Measurements from ENCODE around the gene CHRNG.

CHRNG gene

DNA sequence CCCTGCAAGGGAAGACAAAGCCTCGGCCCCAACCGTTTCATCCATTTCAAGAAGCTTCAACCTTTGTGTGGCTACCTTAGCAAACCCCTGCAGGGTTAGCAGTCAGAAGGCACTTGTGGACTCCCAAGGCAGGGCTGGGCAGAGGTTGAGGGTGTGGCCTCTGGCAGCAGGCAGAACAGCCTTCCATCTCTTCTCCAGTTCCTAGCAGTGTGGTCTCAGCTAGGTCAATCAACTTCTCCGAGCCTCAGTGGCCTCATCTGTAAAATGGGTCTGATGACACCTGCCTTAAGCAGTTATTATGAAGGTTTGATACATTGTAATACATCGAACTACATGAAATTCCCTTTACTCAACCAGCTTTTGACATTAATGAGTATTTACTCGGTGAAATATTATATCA lies 26.1 kb upstream of the CHRNG start:
- H3K9me3 ChIP-seq (replicated peaks in 1 of 11): no peaks in the 10 kb centered on the region
- H3K27me3 ChIP-seq: no peaks in the 10 kb centered on the region
- no peaks in the 10 kb centered on the region for H3K36me3 ChIP-seq
- no peak overlapping the region for H3K4me3 ChIP-seq
- no peak overlapping the region; a peak in 1 of 22 replicates for H3K4me2 ChIP-seq
- no peak for TF ChIP-seq Cebpa-rat (IDR thresholded peaks at IDR 0.05)
- peaks cover 11 to 32% (median 27%) of the 10 kb centered on the region in 10 experiments; a peak in 18 of 20 replicates for H3K4me1 ChIP-seq
- H3K9ac ChIP-seq: no peak overlapping the region
- no peak overlapping the region for H3K27ac ChIP-seq
- H4K20me1 ChIP-seq: peaks cover 0 to 13% (median 0%) of the 10 kb centered on the region in 11 experiments; a peak in 4 of 22 replicates

DNA sequence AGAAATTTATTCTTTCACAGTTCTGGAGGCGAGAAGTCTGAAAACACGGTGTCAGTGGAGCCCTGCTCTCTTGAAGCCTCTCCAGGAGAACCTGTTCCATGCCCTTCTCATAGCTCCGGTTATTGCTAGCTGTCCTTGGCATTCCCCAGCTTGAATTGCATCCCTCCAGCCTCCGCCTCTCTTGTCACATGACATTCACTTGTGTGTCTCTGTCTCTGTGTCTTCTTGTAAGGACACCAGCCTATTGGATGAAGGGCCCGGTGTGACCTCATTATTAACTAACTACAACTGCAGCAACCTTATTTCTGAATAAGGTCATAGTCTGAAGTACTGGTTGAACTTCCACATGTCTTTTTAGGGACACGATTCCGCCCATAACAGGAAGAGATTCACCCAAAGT lies 23.9 kb upstream of the CHRNG start:
- H3K27me3 ChIP-seq: peaks cover 0 to 2% (median 0%) of the 10 kb centered on the region in 11 experiments; a peak in 1 of 22 replicates
- no peaks in the 10 kb centered on the region for H3K9me3 ChIP-seq (replicated peaks in 1 of 11)
- H3K4me3 ChIP-seq: no peak overlapping the region
- peaks cover 0 to 13% (median 0%) of the 10 kb centered on the region in 11 experiments; a peak in 5 of 22 replicates for H4K20me1 ChIP-seq
- H3K4me1 ChIP-seq: peaks cover 11 to 25% (median 23%) of the 10 kb centered on the region in 10 experiments; a peak in 18 of 20 replicates
- no peak overlapping the region for H3K9ac ChIP-seq
- no peak for TF ChIP-seq Cebpa-rat (IDR thresholded peaks at IDR 0.05)
- no peak overlapping the region for H3K27ac ChIP-seq
- no peaks in the 10 kb centered on the region for H3K36me3 ChIP-seq
- H3K4me2 ChIP-seq: no peak overlapping the region

DNA sequence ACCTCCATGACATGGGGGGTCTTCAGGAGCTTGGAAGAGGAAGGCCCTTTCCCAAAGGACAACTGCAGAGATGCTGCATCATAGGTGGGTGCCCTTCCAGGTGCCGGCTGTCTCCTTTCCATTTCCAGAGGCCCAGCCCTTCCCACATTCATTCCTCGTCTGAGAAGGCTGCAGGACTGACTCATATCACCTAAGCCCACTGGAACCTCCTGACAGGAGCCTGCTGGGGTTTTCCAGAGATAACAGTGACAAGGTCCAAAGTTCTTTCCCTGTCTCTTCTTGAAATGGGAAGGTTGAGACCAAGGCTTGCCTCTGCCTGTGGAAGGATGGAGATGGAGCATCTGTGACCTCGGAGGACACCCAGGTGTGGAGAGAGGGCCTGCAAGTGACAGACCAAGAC lies 22.9 kb upstream of the CHRNG start:
- H3K9me3 ChIP-seq (replicated peaks in 1 of 11): no peaks in the 10 kb centered on the region
- H3K9ac ChIP-seq: no peak overlapping the region
- peaks cover 0 to 16% (median 0%) of the 10 kb centered on the region in 11 experiments; a peak in 6 of 22 replicates for H4K20me1 ChIP-seq
- H3K4me1 ChIP-seq: peaks cover 7 to 18% (median 15%) of the 10 kb centered on the region in 10 experiments; a peak in 18 of 20 replicates
- H3K36me3 ChIP-seq: no peaks in the 10 kb centered on the region
- no peak overlapping the region for H3K4me3 ChIP-seq
- TF ChIP-seq Cebpa-rat (IDR thresholded peaks at IDR 0.05): no peak
- peaks cover under 1 to 11% (median 6%) of the 10 kb centered on the region in 11 experiments; a peak in 20 of 22 replicates for H3K27me3 ChIP-seq
- no peak overlapping the region for H3K4me2 ChIP-seq
- no peak overlapping the region for H3K27ac ChIP-seq

DNA sequence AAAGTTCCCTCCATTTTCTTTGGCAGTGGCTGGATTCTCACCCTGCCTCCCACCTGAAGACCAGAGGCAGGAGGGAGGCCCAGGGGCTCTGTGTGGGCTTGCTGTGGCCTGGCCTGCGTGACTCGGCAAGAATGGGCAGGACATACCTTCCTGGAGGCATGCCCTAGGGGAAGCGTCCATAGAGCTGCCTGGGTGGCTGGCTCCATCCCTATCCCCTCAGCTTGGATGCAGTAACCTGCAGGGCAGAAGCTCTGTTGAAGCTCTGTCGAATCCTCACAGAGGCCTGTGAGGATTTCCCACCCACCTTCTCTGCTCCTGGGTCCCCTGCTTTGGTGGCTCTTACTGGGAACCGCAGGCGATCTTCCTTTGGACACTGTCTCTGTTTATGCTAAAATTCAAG lies 20.6 kb upstream of the CHRNG start:
- TF ChIP-seq Cebpa-rat (IDR thresholded peaks at IDR 0.05): no peak
- Histone ChIP-seq H4K20me1 (peaks cover 0 to 35% (median 14%) of the 10 kb centered on the region in 11 experiments; a peak in 19 of 22 replicates), H3K27ac (no peak overlapping the region), H3K36me3 (no peaks in the 10 kb centered on the region), H3K4me1 (peaks cover 13 to 24% (median 21%) of the 10 kb centered on the region in 10 experiments; a peak in 19 of 20 replicates), H3K9me3 (replicated peaks in 1 of 11) (no peaks in the 10 kb centered on the region), H3K4me2 (no peak overlapping the region), H3K9ac (no peak overlapping the region), H3K27me3 (peaks cover 24 to 34% (median 29%) of the 10 kb centered on the region in 11 experiments), H3K4me3 (no peak overlapping the region)

DNA sequence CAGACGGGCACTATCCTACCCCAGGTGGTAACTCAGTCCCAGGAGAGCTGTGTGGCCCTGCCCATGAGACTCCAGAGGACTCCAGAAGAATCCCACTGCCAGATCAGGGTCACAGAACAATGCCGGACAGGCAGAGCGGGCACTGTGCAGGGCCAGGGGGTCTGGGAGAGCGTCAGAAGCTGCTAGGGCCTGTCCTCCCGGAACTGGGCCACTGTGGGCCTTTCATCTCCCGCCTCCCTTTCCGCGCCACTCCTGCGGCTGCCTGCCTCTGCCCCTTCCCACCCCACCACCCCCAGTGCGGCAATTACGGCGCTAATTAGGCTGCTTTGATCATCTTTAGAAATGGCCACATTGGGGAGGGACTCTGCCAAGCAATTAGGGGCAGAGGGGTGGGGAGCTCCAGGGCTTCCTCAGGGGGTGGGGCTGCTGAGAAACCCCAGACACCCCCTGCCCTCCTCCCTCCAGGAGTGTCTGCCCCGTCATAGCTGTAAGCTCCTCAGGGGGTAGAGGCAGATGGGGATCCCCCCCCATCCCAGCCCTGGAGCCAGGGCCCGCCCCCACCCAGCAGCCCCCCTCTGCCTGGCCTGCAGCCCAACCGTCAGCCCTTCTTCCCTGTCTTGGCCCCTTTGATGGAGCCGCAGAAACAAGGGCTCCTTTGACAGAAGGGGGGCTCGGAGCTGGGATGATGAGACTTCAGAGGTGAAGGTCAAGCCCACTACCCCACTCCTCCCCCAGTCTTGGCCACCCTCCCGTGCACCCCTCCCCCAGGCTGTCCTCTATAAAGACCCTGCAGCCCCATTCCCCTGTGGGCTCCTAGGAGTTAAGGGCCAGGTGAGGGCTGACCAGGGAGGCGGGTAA lies 19.7 kb upstream of the CHRNG start, which contains the start of gene PRSS56:
PRSS56 (plus strand) TSS at position 808 of the 858 bp plus-strand sequence. CDS start 211 bp downstream, outside the sequence.
- Histone ChIP-seq H3K27ac (no peak within 1 kb of the TSS), H4K20me1 (peaks cover 0 to 37% (median 15%) of the 10 kb centered on the region in 11 experiments; a peak in 19 of 22 replicates), H3K27me3 (peaks cover 33 to 43% (median 38%) of the 10 kb centered on the region in 11 experiments), H3K9ac (no peak within 1 kb of the TSS), H3K4me1 (peaks cover 21 to 33% (median 31%) of the 10 kb centered on the region in 10 experiments; a peak in 19 of 20 replicates), H3K4me3 (no peak within 1 kb of the TSS), H3K9me3 (replicated peaks in 1 of 11) (no peaks in the 10 kb centered on the region), H3K4me2 (no peak within 1 kb of the TSS), H3K36me3 (no peaks in the 10 kb centered on the region)
- TF ChIP-seq Cebpa-rat (IDR thresholded peaks at IDR 0.05): no peak

DNA sequence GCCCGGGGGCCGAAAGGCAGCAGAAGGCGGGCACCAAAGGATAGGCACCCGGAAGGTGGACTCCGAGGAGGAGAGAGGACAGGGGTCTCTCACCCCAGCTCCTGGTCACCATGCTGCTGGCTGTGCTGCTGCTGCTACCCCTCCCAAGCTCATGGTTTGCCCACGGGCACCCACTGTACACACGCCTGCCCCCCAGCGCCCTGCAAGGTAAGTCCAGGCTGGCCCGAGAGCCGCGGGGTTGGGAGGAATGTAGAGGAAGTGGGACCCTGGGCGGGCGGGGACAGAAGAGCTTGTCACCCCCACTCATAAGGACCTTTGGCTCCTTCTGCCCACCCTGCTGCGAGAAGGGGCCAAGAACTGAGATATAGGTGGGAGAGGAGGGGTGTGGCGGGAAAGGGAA lies 19.0 kb upstream of the CHRNG start:
- H3K9ac ChIP-seq: no peak overlapping the region
- H3K36me3 ChIP-seq: no peaks in the 10 kb centered on the region
- peaks cover 33 to 47% (median 38%) of the 10 kb centered on the region in 11 experiments for H3K27me3 ChIP-seq
- TF ChIP-seq Cebpa-rat (IDR thresholded peaks at IDR 0.05): no peak
- H3K27ac ChIP-seq: no peak overlapping the region
- no peaks in the 10 kb centered on the region for H3K9me3 ChIP-seq (replicated peaks in 1 of 11)
- H3K4me2 ChIP-seq: no peak overlapping the region
- no peak overlapping the region for H3K4me3 ChIP-seq
- H4K20me1 ChIP-seq: peaks cover 0 to 37% (median 15%) of the 10 kb centered on the region in 11 experiments; a peak in 19 of 22 replicates
- peaks cover 21 to 40% (median 37%) of the 10 kb centered on the region in 10 experiments; a peak in 19 of 20 replicates for H3K4me1 ChIP-seq

DNA sequence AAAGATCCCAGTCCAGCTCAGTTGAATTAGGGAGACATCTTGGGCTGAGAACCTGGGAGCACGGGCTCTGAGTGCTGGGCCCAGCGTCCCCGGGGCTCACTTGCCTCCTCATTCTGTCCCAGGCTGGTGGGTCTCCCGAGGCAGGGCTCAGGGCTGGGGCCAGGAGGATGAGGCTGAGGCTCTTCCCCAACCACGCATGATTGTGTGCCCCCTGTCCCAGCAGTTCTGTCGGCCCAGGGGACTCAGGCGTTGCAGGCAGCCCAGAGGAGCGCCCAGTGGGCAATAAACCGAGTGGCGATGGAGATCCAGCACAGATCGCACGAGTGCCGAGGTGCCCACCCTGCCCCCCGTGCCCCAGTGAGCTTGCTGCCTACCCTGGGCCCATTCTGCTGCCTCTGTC lies 18.4 kb upstream of the CHRNG start:
- H4K20me1 ChIP-seq: peaks cover 0 to 37% (median 15%) of the 10 kb centered on the region in 11 experiments; a peak in 19 of 22 replicates
- H3K4me1 ChIP-seq: peaks cover 21 to 43% (median 38%) of the 10 kb centered on the region in 10 experiments; a peak in 19 of 20 replicates
- no peak overlapping the region for H3K9ac ChIP-seq
- peaks cover 33 to 47% (median 38%) of the 10 kb centered on the region in 11 experiments for H3K27me3 ChIP-seq
- TF ChIP-seq Cebpa-rat (IDR thresholded peaks at IDR 0.05): no peak
- no peak overlapping the region for H3K27ac ChIP-seq
- H3K36me3 ChIP-seq: no peaks in the 10 kb centered on the region
- H3K9me3 ChIP-seq (replicated peaks in 1 of 11): no peaks in the 10 kb centered on the region
- H3K4me2 ChIP-seq: peak overlapping the region in 2 of 11 experiments; percentile 97 to 100; a peak in 4 of 22 replicates
- no peak overlapping the region for H3K4me3 ChIP-seq

DNA sequence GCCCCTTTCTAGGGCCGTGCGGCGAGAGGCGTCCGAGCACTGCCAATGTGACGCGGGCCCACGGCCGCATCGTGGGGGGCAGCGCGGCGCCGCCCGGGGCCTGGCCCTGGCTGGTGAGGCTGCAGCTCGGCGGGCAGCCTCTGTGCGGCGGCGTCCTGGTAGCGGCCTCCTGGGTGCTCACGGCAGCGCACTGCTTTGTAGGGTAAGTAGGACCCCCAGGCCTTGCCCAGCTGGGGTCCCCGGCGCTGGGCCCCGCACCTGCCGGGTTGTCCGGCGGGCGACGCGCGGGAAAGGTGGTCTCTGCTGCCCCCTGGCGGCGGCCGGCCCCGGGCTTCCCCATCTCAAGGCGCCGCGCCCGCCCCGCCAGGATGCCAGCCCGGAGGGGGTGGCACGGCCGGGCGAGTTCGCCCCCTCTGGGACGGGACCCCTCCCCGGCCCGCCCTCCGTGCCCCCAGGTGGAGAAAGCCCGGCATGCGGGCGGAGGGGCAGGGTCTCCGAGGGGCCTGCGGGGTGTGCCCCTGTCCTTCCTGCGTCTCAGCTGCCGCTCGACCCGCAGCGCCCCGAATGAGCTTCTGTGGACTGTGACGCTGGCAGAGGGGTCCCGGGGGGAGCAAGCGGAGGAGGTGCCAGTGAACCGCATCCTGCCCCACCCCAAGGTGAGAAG lies 17.4 kb upstream of the CHRNG start:
- Histone ChIP-seq H3K9ac (peak overlapping the region in 3 of 11 experiments; percentile 42 to 60 (median 43); a peak in 3 of 22 replicates), H3K27ac (no peak overlapping the region), H3K4me3 (peak overlapping the region; percentile 46 to 66 (median 53)), H4K20me1 (peaks cover 0 to 30% (median 15%) of the 10 kb centered on the region in 11 experiments; a peak in 19 of 22 replicates), H3K4me2 (peak overlapping the region; percentile 87 to 100 (median 94)), H3K27me3 (peaks cover 33 to 47% (median 38%) of the 10 kb centered on the region in 11 experiments), H3K9me3 (replicated peaks in 1 of 11) (no peaks in the 10 kb centered on the region), H3K4me1 (peaks cover 21 to 46% (median 38%) of the 10 kb centered on the region in 10 experiments; a peak in 19 of 20 replicates), H3K36me3 (no peaks in the 10 kb centered on the region)
- no peak for TF ChIP-seq Cebpa-rat (IDR thresholded peaks at IDR 0.05)

Measured in BLaER1 treated with 17β-estradiol and CSF1 and Interleukin-3, amounts not matched to agents 10 nM and 100 nM (cell line).